HG02642 (cell line): ENCODE measurements around the gene EVL.

Experiments
- ATAC-seq: cut with Tn5 transposase; IDR thresholded peaks from one replicate; pipeline ENCODE4 v1.9.1; 2021; ENCODE audit warnings: mild to moderate bottlenecking; ENCODE audit not compliant: unreplicated experiment, poor library complexity

Gene EVL

GRCh38 chr14:100064335-100065092, 708 bp upstream of the EVL start:
- ATAC-seq, result peak; percentile 0

- ATAC-seq, result peak; percentile 37
Measured at GRCh38 chr14:100065942-100066574, 836 bp downstream of the EVL start.

- ATAC-seq, result no peak
Measured at GRCh38 chr14:100066962-100067361, 1.7 kb downstream of the EVL start.

GRCh38 chr14:100067481-100067880, 2.3 kb downstream of the EVL start:
- ATAC-seq, result no peak

- peak; percentile 38 for ATAC-seq
Measured at GRCh38 chr14:100067971-100068959, 3.0 kb downstream of the EVL start.

- no peak for ATAC-seq
Measured at GRCh38 chr14:100069161-100069800, 4.1 kb downstream of the EVL start.

- ATAC-seq, result no peak
Measured at GRCh38 chr14:100070310-100070709, 5.1 kb downstream of the EVL start.

GRCh38 chr14:100071545-100071944, 6.3 kb downstream of the EVL start:
- ATAC-seq, result no peak

GRCh38 chr14:100072783-100073346, 7.6 kb downstream of the EVL start:
- ATAC-seq, result peak; percentile 30

GRCh38 chr14:100073576-100074430, 8.6 kb downstream of the EVL start:
- ATAC-seq, result no peak

- ATAC-seq, result no peak
Measured at GRCh38 chr14:100074431-100075100, 9.3 kb downstream of the EVL start.

- ATAC-seq, result no peak
Measured at GRCh38 chr14:100075681-100076080, 10.5 kb downstream of the EVL start.

GRCh38 chr14:100076133-100076532, 10.9 kb downstream of the EVL start:
- ATAC-seq, result peak; percentile 40

GRCh38 chr14:100076606-100077005, 11.4 kb downstream of the EVL start:
- ATAC-seq, result no peak

GRCh38 chr14:100077441-100077840, 12.2 kb downstream of the EVL start:
- no peak for ATAC-seq

- no peak for ATAC-seq
Measured at GRCh38 chr14:100078216-100078803, 13.1 kb downstream of the EVL start.

- ATAC-seq, result no peak
Measured at GRCh38 chr14:100078997-100079725, 13.9 kb downstream of the EVL start.

GRCh38 chr14:100079726-100080005, 14.4 kb downstream of the EVL start:
- ATAC-seq, result no peak
